Activated T-helper 1 cell treated with Interleukin-2 at 50 U/mL for 16 hours (primary cell): ENCODE measurements around the gene TSPOAP1.

Experiments
- DNase-seq: peaks from one replicate; pipeline ENCODE4 v3.0.0-alpha.2; 2020; ENCODE audit warnings: low read depth

Gene TSPOAP1, protein sequence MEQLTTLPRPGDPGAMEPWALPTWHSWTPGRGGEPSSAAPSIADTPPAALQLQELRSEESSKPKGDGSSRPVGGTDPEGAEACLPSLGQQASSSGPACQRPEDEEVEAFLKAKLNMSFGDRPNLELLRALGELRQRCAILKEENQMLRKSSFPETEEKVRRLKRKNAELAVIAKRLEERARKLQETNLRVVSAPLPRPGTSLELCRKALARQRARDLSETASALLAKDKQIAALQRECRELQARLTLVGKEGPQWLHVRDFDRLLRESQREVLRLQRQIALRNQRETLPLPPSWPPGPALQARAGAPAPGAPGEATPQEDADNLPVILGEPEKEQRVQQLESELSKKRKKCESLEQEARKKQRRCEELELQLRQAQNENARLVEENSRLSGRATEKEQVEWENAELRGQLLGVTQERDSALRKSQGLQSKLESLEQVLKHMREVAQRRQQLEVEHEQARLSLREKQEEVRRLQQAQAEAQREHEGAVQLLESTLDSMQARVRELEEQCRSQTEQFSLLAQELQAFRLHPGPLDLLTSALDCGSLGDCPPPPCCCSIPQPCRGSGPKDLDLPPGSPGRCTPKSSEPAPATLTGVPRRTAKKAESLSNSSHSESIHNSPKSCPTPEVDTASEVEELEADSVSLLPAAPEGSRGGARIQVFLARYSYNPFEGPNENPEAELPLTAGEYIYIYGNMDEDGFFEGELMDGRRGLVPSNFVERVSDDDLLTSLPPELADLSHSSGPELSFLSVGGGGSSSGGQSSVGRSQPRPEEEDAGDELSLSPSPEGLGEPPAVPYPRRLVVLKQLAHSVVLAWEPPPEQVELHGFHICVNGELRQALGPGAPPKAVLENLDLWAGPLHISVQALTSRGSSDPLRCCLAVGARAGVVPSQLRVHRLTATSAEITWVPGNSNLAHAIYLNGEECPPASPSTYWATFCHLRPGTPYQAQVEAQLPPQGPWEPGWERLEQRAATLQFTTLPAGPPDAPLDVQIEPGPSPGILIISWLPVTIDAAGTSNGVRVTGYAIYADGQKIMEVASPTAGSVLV (N-terminal part only)

DNA sequence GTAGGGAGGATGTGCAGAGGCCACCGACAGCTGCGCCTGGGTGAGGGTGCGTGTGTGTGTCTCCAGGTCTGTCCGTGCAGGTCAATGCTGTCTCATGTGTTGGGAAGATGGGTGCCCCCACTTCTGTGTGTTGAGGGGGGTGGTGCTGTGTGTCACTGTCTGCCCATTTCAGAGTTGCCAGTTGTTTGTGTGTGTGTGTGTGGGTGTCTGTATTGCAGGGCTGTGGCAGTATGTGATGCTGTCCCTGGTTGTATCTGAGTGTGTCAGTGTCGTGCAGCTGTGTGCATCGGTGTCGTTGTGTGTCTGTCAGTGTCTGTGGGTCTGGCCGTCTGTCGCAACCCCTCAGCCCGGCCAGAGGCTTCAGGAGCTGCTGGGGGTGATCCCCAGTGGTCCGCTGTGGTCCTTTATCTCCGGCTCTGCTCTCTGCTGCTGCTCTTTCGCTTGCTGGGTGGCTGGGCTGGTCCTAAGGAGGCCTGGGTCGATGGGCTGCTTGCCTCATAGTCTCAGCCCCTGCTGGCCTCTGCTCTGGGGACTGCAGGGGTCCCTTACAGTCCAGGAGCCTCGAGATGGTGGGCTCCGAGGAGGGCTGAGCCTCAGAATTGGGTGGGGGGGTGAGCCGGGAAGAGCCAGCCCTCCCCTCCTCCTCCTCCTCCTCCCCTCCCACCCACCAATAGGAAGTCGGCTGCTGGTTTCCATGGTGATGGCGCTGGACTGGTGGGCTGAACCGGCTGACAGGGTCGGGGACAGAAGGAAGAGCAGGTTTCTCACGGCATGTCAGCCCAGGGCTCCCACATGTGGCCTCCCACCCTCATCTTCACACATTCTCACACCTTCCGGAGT is at the start of gene TSPOAP1:
TSS of gene TSPOAP1 (minus strand) at position 601 of the 840 bp plus-strand sequence. CDS start 875 bp downstream, outside the sequence.
- DNase-seq, result peak; percentile 55

DNA sequence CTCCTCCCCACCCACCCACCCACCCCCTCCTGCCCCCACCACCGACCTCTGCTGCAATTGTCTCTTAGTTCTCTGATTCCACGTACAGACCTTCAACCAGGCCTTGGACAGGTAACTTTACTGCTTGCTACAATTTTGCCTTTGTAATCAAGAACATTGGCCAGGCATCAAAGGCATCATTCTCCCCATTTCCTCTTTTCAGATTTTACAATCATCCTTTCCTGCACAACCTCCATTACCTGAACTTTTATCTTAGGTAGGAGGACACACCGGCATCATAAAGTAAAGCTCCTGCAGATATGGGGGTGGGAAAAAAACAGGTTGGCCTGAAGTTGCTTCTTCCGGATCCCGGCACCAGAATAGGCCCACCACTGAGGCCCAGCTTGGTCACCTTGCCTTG is 49.1 kb upstream of the TSPOAP1 start:
- DNase-seq, result no peak

DNA sequence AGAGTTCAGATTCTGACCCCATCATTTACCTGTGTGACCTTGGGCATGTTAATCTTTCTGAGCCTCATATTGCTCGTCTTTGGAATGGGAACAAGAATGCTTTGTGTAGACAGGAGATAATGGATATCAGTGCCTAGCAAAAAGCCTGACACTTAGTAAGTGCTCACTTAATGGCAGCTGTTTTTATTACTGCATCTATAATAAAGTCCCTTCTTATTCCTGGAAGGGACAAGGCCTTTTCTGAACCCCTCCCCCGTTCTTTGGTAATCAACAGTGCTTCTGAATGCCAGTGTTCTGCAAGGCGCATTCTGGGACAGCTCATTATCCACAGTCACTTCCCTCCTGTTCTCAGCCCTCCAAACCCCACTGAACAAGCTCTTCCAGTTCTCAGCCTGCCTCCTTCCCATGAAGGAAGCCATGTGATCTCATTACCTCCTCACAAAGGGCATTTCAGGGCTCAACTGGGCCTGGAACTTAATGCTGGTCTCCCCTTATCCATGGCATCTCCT is 48.6 kb upstream of the TSPOAP1 start:
- DNase-seq, result no peak

DNA sequence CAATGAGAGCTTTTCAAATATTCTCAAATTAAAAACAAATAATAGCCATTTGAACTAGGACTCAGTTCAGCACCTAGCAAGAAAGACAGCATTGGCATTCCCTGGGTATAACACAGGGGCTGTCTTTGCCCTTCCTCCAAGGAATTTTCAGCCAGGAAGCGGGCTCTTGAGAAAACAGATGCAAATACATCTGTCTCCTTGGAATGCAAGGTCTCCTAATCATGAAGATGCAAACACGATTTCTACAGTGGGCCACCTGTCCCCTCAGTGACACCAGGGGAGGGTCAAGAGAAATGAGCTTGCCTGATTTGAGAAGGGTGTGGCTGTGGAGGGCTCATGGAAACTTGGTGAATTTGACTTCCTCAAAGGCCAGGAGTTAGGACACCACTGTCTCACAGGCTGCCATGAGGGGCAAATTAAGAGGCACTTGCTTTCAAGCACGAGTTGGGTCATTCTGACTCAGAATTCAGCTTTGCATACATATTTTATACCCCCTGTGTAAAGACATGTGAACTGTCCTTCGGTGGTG is 47.9 kb upstream of the TSPOAP1 start:
- DNase-seq, result no peak

DNA sequence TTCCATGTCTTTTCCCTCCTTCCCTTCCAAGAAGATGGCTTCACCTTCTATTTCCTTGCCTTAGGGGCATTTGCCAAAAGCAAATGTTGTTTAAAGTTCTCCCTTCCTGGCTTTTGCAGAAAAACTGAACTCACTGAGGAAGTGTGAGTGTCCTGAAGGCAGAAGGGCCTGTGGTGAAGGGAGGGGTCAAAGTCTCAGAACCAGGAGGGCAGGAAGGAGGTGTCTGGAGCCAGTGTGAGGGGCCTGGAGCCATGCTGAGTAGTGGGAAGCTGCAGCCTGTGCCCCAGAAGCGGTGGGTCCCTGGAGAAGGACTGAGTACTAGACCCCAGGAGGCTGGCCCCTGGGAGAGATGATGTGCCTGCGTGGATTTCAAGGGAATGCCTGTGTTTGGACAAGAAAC is 47.2 kb upstream of the TSPOAP1 start:
- DNase-seq, result no peak

DNA sequence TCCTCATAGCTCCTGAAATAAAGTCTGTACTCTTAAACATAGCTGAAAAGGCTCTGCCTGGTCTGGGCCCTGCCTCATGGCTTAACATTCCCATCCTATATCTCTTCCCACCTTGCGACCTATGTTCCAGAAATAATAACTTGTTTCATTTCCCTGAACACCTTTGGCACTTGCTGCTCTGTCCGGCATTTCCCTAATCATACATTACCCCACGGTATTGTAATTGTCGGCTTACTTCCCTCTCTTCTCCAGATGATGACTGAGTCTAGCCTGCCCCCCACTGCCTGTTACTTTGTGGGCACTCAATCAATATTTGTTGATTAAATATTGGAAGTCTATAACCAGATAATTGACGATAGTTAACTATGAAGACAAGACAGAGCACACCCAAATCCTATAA is 46.7 kb upstream of the TSPOAP1 start:
- no peak for DNase-seq

DNA sequence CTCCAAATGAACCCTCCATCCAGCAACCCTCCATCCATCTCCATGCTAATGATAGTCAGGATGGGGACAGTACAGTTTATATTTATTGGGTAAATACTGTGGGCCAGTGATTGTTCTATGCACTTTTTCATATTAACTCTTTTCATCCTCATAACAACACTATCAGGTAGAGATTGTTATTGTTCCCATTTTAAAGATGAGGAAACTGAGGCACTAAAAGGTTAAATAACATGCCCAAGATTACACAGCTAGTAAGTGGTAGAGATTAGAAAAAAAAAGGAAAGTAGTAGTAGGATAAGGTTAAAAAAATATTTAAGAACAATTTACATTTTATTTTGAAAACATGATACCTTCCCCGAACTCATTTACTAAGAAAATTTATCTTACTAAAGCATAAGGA is 45.3 kb upstream of the TSPOAP1 start:
- no peak for DNase-seq

DNA sequence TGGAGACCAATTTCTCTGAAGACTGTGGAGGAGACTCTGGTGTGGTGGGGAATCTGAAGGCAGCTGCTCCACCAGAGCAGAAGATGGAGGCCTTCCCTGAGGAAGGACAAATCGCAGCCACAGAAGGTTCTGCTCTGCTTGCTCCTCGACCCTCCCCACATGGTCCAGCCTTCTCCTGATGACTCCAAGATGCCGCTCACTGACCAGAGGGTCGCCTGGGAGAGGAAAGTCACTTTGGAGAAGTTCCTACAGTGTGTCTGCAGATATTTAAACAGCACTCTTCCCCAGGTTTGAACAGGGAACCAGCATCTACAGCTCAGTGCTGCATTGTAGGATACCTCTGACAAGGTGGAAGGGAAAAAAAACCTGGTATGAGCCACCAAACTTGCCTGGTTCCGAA is 44.4 kb upstream of the TSPOAP1 start:
- DNase-seq, result no peak

DNA sequence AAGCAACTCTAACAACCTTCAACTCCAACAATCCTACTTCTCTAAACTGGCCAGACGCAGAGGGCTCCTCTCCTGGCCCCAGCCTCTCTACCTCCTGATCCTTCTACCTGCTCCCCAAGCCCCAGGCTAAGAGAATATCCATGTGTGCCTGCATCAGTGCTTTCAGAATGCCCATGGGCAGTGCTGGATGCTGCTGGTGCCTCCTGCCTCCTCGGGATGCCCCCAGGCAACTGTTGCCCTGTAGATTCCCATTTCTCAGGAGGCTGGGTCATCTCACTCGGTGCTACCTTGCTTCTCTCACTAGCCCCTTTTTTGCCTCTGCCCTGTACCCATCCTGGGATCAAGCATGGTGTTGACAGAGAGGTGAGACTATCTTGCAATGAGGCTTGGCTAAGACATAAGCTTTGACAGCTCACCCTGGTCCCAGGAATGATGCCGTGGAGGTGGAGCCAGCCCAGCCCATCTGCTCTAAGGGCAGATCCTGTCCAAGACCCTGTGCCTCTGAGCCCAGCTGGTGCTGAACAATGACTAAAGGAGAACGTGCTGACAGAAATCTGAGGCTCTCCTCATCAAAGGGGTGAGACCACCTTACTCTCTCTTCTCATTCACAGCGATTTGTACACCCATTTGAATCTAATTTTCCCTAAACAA is 42.8 kb upstream of the TSPOAP1 start:
- DNase-seq, result no peak

DNA sequence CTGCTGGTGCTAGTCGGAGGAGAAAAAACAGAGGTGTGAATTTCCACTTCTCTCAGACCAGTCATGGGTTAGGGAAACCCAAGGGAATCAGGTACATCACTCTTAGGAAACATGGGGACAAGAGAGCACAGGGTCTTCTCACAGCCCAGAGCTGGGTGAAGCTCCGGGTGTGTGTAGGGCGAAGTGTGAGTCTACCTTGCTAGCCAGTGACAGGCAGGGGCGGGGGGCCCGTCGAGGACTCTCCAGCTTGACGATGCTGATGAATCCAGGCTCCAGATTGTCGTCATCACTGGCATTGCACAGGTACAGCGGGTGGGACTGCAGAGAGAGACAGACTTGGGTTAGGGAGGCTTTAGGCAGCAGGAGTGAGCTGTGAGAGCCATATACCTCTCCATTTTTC is 42.1 kb upstream of the TSPOAP1 start:
- no peak for DNase-seq

DNA sequence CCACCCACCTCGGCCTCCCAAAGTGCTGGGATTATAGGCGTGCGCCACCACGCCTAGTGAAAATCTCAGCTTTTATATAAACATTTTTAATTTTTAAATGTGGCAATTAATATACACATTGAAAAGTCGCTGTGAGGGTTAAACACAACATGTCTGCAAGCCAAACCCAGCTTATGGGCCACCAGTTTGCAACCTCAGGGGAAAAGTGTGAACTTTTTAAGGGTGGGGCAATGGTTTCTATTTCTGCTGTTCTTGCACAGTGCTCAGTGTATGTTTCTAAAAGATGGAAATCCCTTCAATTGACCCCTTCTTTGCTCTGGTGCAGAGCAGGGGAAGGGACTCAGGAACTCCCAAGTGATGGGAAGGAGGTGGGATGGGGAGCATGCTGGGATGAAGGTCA is 41.7 kb upstream of the TSPOAP1 start:
- no peak for DNase-seq

DNA sequence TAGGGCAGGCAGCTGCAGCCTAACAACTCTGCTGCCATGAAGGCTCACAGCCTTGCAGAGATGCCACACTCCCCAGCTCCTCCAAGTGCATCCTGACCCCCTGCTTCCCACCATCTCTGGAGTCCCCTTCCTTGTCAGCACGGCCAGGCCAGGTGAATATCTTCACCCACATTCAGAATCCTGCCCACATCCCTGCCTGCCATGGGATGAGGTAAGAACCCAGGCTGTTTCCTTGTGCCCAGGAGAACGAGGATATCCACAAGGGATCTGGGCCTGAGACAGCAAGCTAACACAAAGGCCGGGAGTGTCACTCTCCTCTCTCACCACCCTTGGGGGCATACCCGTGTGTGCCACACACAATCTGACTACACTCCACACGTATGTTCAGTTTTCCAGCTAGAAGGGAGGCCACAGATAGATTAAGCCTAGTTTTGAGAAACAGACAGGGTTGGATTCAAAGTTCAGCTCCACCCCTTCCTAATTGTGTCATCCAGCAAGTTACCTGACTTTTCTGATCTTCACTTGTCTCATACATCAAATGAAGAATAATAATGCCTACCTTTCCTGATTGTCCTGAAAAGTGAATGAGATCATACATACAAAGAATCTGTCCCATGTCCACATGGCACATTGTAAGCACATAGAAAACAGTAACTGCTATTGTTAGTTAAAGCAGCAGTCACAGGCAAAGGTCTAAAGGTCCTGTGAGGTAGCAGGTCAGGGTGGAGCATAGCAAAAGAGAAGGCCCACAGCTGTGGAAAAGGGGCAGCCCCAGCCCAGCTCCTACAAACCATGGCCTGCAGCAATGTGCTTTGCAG is 40.8 kb upstream of the TSPOAP1 start:
- DNase-seq, result no peak

DNA sequence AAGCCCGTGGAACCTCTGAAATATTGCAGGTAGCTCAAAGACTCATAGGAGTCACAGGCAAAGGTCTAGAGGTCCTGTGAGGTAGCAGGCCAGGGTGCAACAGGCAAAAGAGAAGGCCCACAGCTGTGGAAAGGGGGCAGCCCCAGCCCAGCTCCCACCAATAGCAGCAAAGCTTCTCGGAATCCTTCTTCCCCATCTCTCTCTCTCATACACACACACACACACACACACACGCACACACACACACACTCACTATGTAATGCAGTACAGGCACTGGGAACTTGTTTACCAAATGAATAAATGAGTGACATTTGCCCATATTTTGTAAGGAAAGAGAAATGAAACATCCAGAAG is 40.2 kb upstream of the TSPOAP1 start:
- no peak for DNase-seq

DNA sequence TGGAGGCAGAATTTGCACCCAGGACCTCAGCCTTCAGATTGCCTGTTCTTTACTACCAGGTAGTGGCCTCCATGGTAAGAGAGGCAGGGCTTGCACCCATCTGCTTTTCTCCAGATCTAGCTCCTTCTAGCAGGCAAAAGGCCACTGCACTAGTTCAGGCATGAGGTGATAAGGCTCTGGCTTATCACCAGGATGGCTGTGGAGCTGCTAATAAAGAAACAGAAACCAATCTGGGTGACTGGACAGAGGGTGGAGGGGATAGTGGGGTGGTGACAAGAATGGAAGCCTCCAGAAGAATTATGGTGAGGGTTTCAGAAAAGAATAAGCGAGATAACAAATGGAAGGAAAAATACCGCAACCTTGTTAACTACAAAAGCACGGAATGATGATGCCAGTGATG is 38.9 kb upstream of the TSPOAP1 start:
- no peak for DNase-seq

DNA sequence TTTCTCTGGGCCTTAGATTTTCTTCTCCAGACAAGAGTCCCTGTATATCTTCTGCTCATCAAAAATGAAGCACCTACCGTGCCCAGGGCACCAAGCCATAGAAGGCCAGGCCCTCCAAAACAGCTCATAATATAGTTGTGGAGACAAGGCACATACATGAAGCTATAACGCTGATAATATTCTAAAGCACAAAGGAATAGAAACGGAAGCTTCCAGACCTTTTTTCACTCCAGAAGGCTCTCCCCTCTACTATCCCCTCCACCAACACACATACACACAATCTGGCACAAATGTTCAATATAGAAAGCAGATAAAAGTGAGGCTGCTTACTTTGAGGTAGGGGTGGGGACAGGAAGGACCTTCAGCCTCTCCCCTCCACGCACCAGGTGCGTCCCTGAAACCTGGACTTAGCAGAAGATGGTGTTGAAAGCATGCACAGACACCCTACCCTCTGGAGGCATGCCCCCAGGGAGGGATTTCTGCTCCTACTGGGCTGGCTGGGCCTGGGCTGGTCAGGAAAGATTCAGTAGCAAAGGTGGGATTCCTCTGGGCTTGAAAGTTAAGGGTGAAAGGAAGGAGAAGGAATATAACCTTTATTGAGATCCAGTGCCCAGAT is 37.5 kb upstream of the TSPOAP1 start:
- DNase-seq, result no peak

DNA sequence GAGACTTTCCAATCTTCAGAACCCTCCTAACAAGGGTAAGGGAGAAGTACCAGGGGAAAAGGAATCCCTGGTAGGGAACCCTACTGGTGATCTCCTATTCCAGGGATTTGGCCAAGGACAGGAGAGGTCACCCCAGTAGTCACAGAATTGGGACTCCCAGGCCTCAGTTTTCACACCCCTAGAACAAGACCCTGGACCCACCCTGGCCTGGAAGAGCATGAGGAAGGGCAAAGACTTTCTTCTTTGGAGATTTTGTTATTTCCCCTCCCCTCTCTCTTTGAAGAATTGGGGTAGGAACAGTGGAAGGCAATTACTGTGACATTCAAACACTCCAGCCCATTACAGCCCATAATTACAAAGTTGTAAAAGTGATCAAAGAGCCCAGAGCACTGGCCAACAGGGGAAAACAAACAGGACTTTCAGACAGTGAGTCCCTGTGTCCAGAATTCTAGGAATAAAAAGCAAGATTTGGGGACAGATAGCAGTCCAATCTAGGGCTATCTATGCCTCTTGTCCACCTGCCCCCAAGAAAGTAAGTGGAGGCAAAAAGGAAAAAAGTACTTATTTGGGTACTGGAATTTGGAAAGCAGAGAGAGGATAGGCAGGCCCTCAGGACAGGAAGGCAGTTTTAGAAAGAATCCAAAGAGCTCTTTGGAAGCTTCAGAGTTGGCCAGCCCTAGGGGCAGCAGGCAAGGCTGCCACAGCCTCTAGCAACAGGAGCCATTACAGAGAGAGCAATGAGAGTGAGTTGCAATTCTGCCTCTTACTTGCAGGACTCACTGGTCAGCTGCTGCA is 36.8 kb upstream of the TSPOAP1 start:
- no peak for DNase-seq

DNA sequence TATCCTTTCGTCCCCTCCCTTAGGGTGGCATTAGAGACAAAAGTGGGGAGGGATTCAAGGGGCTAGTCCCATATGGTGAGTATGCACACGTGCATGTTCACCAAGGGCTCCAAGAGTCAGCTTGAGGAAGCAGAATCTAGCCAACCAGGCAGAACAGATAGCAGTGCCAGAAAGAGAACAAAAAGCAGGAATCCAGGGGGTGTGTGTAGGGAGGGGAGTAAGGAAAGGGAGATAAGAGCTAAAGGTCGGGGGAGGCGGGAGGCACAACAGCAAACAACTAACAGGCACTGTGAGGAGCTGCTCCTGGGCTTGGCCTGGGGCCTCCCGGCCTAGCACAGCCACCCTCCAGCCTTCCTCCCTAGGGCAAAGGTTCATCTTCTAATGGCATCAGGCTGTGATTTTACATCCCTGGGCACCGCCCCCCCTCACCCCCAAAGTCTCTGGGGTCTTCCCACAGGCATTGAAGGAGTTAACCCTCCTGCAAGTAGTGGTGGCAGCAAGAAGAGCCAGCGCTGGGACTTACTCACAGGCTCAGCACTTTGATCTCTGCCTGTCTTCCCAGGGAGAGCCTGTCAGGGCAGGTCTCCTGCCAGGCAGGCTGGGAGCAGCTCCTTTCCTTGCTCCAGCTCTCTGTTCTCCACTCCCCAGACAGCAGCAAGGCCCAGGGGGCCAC is 35.8 kb upstream of the TSPOAP1 start:
- no peak for DNase-seq

DNA sequence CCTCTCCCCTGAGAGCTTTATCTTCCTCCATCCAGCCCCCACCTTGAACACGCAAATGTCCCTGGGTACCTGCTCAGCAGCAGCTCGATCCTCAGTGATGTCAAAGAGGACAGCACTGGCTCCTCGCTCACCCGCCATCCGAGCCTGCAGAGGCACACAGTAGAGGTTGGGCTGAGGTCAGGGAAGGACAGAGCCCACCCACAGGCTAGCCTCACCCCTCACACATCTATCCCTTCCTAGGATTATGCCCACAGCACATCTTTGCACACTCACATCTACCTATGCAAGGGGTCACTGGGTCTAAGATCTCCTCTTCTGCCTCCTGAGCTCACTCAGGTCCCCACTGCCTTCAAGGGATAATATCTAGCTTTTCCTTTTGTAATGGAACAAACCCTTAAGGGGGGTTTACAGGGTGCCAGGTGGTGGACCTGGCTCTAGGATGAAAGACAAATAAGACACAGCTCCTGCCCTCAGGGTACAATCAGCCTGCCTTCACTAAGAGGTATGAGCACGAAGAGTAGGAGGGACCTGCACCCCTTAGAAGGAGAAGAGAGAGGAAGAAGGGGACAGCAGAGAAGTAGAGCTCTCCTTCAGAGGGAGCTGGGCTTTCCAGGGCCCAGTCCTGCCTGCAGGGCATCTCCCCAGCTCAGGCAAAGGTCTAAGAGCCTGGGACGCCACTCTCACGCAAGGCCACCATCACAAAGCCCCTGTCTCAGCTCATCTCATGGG is 35.0 kb upstream of the TSPOAP1 start:
- DNase-seq, result no peak
